ENCODE measurements around the gene STIP1. TPM values are rescaled to one million over a fixed set of nuclear protein-coding genes. Genes with fewer than 3 reads are reported as not detected.

The STIP1 gene
- total RNA-seq (100 to 1,000 TPM in 1 of 2 experiments, 10 to 100 TPM in 1; 97.4 to 106 TPM), polyA plus RNA-seq (10 to 100 TPM; 37.1 to 98.8 TPM)

- H3K36me3 ChIP-seq (ENCODE audit: insufficient read depth, low read length): no peaks in the 10 kb centered on the region
- peak within 1 kb of the TSS; percentile 95 to 99 (median 97) for H3K4me3 Mint-ChIP-seq
- ChIA-PET CTCF (ENCODE audit: partially characterized antibody) (interaction anchor here (1.0 to 8.3 kb wide), 7 partner anchors 9 to 132 kb away, joined by 3 to 106 read pairs (median 4); partner anchors contain the start of genes CATSPERZ, DNAJC4, FERMT3 and PRDX5), POLR2A (ENCODE audit: partially characterized antibody) (interaction anchor here (0.7 to 6.0 kb wide), 33 partner anchors 10 to 1354 kb away, joined by 3 to 128 read pairs (median 5); partner anchors contain the start of genes BAD, CATSPERZ, CCDC88B and COX8A)
- no peaks in the 10 kb centered on the region for H3K27me3 ChIP-seq (ENCODE audit: insufficient read depth, low read length)
- no peaks in the 10 kb centered on the region for H3K9me3 ChIP-seq (ENCODE audit: control insufficient read depth in 1 of 2, low read length in 2 of 2)
- peak within 1 kb of the TSS; percentile 64 to 71 for H3K4me3 ChIP-seq (ENCODE audit: low read length in 2 of 2)
- peaks cover 29% of the 10 kb centered on the region for H3K4me1 ChIP-seq (ENCODE audit: insufficient read depth, low read length)
- peaks cover 0 to 12% of the 10 kb centered on the region in 2 donors for H3K36me3 Mint-ChIP-seq
- peak; percentile 99 to 100 (median 99) for DNase-seq
- intact Hi-C loops (cut with micrococcal nuclease): loop anchor here (1.0 to 5.0 kb wide), 9 partner anchors 18 to 504 kb away; partner anchors contain the start of genes ESRRA, FKBP2, GPR137 and MACROD1
- no peaks in the 10 kb centered on the region for H3K27me3 Mint-ChIP-seq
- peaks cover 11 to 52% (median 33%) of the 10 kb centered on the region in 4 donors for H3K4me1 Mint-ChIP-seq
- H3K27ac Mint-ChIP-seq: peak within 1 kb of the TSS; percentile 91 to 98 (median 97)
- peak within 1 kb of the TSS; percentile 79 for H3K27ac ChIP-seq (ENCODE audit: low read depth, low read length)
- peaks cover 0 to 3% (median 0%) of the 10 kb centered on the region in 8 donors for H3K9me3 Mint-ChIP-seq
Measured at GRCh38 chr11:64185693-64186491, at the start of gene STIP1. Gene STIP1 (plus strand): TSS chr11:64186171. CDS start chr11:64186262, 91 bp downstream.

DNA sequence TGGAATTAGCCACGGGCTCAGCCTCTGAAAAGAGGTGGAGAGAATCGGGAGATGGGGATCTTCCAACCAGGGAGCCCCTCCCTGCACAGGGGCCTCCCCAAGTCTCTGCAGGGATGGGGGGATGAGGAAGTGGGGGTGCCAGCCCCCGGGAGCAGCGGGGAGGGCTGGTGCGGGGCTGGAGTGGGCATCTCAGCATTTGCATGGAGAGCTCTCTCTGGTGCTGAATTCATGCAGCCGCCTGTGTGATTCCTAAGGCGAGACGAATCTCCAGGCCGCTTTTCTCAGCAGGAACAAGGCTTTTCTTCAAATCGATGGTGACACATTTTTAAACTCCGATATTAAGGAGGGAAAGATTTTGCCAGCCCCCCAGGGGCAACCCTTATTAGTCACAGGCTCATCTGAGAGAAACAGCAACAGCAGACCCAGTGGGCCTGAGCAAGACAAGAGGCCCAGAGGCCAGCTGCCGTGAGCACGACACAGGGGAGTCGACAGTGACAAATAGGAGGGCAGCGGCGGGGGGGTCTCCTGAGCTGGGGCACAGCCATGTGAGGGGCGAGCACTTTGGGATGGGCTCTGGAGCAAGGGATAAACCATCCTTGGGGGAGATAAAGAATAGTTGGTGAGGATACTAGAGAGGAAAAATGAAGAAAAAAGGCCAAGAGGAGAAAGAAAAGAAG, 49.1 kb upstream of the STIP1 start:
- Mint-ChIP-seq H3K4me3 (no peak overlapping the region), H3K4me1 (no peaks in the 10 kb centered on the region), H3K9me3 (no peaks in the 10 kb centered on the region), H3K27ac (peak overlapping the region in 2 of 7 donors; percentile 3 to 35), H3K36me3 (no peaks in the 10 kb centered on the region), H3K27me3 (no peaks in the 10 kb centered on the region)
- no peak for DNase-seq
- Histone ChIP-seq H3K36me3 (ENCODE audit: insufficient read depth, low read length) (no peaks in the 10 kb centered on the region), H3K27ac (ENCODE audit: low read depth, low read length) (no peak overlapping the region), H3K4me1 (ENCODE audit: insufficient read depth, low read length) (no peaks in the 10 kb centered on the region), H3K9me3 (ENCODE audit: control insufficient read depth in 1 of 2, low read length in 2 of 2) (no peaks in the 10 kb centered on the region), H3K4me3 (ENCODE audit: low read length in 2 of 2) (no peak overlapping the region), H3K27me3 (ENCODE audit: insufficient read depth, low read length) (no peaks in the 10 kb centered on the region)
- CTCF ChIA-PET (ENCODE audit: partially characterized antibody): interaction anchor here (0.6 to 1.5 kb wide), 2 partner anchors 13 to 348 kb away, joined by 3 to 5 read pairs; no protein-coding TSS in a partner anchor
- POLR2A ChIA-PET (ENCODE audit: partially characterized antibody): no interaction called here
- intact Hi-C loops (cut with micrococcal nuclease): no loop called here

DNA sequence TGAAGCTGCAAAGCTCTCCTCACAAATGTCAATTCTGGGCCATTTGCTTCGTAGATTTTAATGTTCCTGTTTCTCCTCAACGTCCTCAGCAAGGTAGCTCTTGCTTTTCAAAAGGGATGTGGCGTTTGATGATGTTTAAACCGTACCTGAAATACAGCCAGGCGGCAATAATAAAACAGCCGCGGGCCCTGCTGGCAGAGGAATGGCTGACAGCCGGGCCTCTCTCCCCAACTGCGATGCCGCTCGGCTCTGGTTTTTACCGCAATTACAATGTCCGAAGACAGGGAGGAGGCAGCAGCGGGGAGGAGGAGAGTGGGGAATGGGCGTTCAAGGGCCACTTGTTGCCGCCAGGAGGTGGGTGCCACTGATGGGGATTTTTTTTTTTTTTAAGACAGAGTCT, 47.6 kb upstream of the STIP1 start:
- CTCF ChIA-PET (ENCODE audit: partially characterized antibody): interaction anchor here (1.5 kb wide), 2 partner anchors 11 to 138 kb away, joined by 3 to 5 read pairs; no protein-coding TSS in a partner anchor

DNA sequence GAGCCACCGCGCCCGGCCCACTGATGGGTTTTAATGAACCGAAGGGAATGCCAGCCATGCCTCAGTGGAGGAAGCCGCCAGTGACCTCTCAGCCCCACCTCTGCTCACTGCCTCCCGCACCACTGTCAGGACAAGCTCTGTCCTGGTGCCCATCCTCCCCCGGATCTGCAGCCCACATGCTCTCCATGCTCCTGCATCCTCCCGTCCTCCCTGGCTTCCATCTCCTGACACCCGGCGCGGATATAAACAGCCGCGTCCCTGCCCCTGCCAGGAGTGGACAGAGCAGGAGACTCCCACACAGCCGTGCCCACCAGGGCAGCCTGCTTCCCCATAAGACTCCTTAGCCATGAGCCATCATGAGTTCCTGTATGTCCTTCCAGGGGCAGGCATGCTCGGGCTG, 46.9 kb upstream of the STIP1 start:
- CTCF ChIA-PET (ENCODE audit: partially characterized antibody): no interaction called here

More for the DNA sequence above, 47.6 kb upstream of the STIP1 start:
- Histone ChIP-seq H3K4me3 (ENCODE audit: low read length in 2 of 2) (no peak overlapping the region), H3K27me3 (ENCODE audit: insufficient read depth, low read length) (no peaks in the 10 kb centered on the region), H3K4me1 (ENCODE audit: insufficient read depth, low read length) (no peaks in the 10 kb centered on the region), H3K36me3 (ENCODE audit: insufficient read depth, low read length) (no peaks in the 10 kb centered on the region), H3K27ac (ENCODE audit: low read depth, low read length) (no peak overlapping the region), H3K9me3 (ENCODE audit: control insufficient read depth in 1 of 2, low read length in 2 of 2) (no peaks in the 10 kb centered on the region)
- Mint-ChIP-seq H3K4me3 (no peak overlapping the region), H3K36me3 (no peaks in the 10 kb centered on the region), H3K27ac (no peak overlapping the region), H3K27me3 (no peaks in the 10 kb centered on the region), H3K4me1 (peaks cover 0 to under 1% (median 0%) of the 10 kb centered on the region in 4 donors), H3K9me3 (no peaks in the 10 kb centered on the region)
- POLR2A ChIA-PET (ENCODE audit: partially characterized antibody): no interaction called here
- intact Hi-C loops (cut with micrococcal nuclease): no loop called here
- DNase-seq: no peak

DNA sequence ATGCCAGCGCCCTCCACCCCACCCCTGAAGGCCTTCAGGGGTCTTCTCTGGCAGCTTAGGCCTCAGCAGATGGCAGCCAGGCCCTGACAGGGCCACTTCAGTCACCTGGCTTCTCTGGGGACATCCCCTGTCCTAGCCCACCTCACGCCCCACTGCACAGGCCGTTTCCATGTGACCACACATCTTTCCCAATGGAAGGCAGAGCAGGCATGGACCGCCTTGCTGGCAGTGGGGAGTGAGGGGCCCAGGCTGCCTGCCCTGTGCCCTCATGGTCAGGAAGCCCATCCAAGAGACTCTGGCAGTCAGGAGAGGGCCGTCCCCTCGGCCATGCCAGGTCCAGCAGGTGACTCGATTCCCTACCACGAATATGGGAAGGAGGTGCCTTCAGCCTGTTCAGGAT, 45.9 kb upstream of the STIP1 start:
- Histone ChIP-seq H3K27ac (ENCODE audit: low read depth, low read length) (no peak overlapping the region), H3K9me3 (ENCODE audit: control insufficient read depth in 1 of 2, low read length in 2 of 2) (no peaks in the 10 kb centered on the region), H3K4me3 (ENCODE audit: low read length in 2 of 2) (no peak overlapping the region), H3K36me3 (ENCODE audit: insufficient read depth, low read length) (no peaks in the 10 kb centered on the region), H3K27me3 (ENCODE audit: insufficient read depth, low read length) (no peaks in the 10 kb centered on the region), H3K4me1 (ENCODE audit: insufficient read depth, low read length) (no peaks in the 10 kb centered on the region)
- ChIA-PET CTCF (ENCODE audit: partially characterized antibody) (no interaction called here), POLR2A (ENCODE audit: partially characterized antibody) (no interaction called here)
- H3K9me3 Mint-ChIP-seq: no peaks in the 10 kb centered on the region
- no peak overlapping the region for H3K27ac Mint-ChIP-seq
- no peak for DNase-seq
- intact Hi-C loops (cut with micrococcal nuclease): no loop called here
- H3K4me1 Mint-ChIP-seq: peaks cover 4 to 7% (median 6%) of the 10 kb centered on the region in 4 donors
- H3K36me3 Mint-ChIP-seq: no peaks in the 10 kb centered on the region
- H3K4me3 Mint-ChIP-seq: no peak overlapping the region
- H3K27me3 Mint-ChIP-seq: no peaks in the 10 kb centered on the region

More for the DNA sequence above, 46.9 kb upstream of the STIP1 start:
- Histone ChIP-seq H3K9me3 (ENCODE audit: control insufficient read depth in 1 of 2, low read length in 2 of 2) (no peaks in the 10 kb centered on the region), H3K4me1 (ENCODE audit: insufficient read depth, low read length) (no peaks in the 10 kb centered on the region), H3K4me3 (ENCODE audit: low read length in 2 of 2) (no peak overlapping the region), H3K36me3 (ENCODE audit: insufficient read depth, low read length) (no peaks in the 10 kb centered on the region), H3K27me3 (ENCODE audit: insufficient read depth, low read length) (no peaks in the 10 kb centered on the region), H3K27ac (ENCODE audit: low read depth, low read length) (no peak overlapping the region)
- Mint-ChIP-seq H3K36me3 (no peaks in the 10 kb centered on the region), H3K27me3 (no peaks in the 10 kb centered on the region), H3K9me3 (no peaks in the 10 kb centered on the region), H3K4me3 (no peak overlapping the region), H3K27ac (no peak overlapping the region), H3K4me1 (peaks cover 4 to 6% (median 5%) of the 10 kb centered on the region in 4 donors)
- intact Hi-C loops (cut with micrococcal nuclease): no loop called here
- DNase-seq: no peak
- POLR2A ChIA-PET (ENCODE audit: partially characterized antibody): no interaction called here

DNA sequence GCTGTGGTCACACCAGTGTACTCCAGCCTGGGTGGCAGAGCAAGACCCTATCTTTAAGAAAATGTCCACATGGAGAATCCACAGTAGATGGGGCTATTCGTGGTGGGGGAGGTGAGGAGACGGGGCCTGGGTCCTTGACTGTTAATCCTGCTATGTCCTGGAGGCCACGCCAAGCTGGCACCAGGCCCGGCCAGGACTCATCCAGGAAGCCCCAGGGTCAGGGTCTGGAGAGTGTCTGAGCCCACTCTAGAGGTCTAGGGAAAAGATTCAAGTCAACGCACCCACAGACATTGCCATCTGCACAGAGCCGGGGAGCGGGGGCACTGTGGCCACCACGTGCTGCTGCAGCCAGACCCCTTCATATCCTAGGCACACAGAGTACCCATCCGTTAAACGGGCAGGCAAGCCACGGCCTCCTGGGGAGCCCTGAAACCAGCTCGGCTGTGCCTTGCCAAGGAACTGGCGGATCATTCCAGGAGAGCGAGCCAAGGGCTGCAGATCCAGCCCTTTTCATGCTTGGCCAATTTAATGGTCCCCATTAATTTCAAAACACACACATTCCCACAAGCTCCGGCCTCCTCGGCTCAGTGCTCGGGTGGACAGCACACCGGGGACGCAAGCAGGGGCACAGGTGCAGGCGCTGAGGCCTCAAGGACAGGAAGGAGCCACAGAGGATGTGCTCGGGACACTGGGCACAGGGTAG, 44.7 kb upstream of the STIP1 start:
- Mint-ChIP-seq H3K27ac (peak overlapping the region in 1 of 7 donors; percentile 30), H3K36me3 (no peaks in the 10 kb centered on the region), H3K4me3 (no peak overlapping the region), H3K9me3 (no peaks in the 10 kb centered on the region), H3K27me3 (no peaks in the 10 kb centered on the region), H3K4me1 (peaks cover 4 to 7% (median 6%) of the 10 kb centered on the region in 4 donors)
- H3K4me3 ChIP-seq (ENCODE audit: low read length in 2 of 2): no peak overlapping the region
- H3K27me3 ChIP-seq (ENCODE audit: insufficient read depth, low read length): no peaks in the 10 kb centered on the region
- no peaks in the 10 kb centered on the region for H3K9me3 ChIP-seq (ENCODE audit: control insufficient read depth in 1 of 2, low read length in 2 of 2)
- intact Hi-C loops (cut with micrococcal nuclease): no loop called here
- no peaks in the 10 kb centered on the region for H3K4me1 ChIP-seq (ENCODE audit: insufficient read depth, low read length)
- no peak overlapping the region for H3K27ac ChIP-seq (ENCODE audit: low read depth, low read length)
- DNase-seq: no peak
- ChIA-PET POLR2A (ENCODE audit: partially characterized antibody) (no interaction called here), CTCF (ENCODE audit: partially characterized antibody) (interaction anchor here (1.2 kb wide), 2 partner anchors 8 to 141 kb away, joined by 3 to 4 read pairs; no protein-coding TSS in a partner anchor)
- no peaks in the 10 kb centered on the region for H3K36me3 ChIP-seq (ENCODE audit: insufficient read depth, low read length)

Data from CD4-positive, alpha-beta memory T cell (primary cell).